ENCODE data around the gene PCDHGB3.
"Not testable (repeated sequence)": the region's sequence is repeated elsewhere in the genome, so short reads cannot be mapped to it uniquely, and the experiment has no call there.

The PCDHGB3 gene

DNA sequence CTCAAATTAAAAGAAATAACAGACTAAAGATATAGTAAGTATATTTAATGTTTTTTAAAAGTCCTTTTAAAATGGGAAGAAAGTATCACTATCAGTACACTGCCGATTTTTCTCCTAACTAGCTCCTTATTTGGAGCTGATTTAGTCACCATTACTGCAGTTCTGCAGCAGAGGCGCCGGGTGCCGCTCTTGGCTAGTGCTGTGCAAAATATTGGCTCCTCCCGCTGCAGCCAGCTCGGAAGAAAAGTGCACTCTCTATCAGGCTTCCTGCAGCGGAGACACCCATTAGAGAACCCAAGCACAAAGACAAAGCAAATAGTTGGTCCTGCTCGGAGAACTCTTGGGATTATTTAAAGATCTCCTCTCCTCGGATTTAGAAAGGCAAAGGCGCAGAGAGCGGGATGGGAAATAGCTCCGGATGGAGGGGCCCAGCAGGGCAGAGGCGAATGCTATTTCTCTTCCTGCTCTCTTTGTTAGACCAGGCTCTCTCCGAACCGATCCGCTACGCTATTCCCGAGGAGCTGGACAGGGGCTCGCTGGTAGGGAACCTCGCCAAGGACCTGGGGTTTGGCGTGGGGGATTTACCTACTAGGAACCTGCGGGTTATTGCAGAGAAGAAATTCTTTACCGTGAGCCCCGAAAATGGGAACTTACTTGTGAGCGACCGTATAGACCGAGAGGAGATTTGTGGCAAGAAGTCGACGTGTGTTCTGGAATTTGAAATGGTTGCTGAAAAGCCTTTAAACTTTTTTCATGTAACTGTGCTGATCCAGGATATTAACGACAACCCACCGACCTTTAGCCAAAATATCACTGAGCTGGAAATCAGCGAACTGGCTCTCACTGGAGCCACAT is at the start of gene PCDHGB3:
Gene PCDHGB3, plus strand, starts transcription at position 249 of the 855 bp plus-strand sequence. Its CDS starts 153 bp downstream, at position 402.
- no peak for DNase-seq

DNA sequence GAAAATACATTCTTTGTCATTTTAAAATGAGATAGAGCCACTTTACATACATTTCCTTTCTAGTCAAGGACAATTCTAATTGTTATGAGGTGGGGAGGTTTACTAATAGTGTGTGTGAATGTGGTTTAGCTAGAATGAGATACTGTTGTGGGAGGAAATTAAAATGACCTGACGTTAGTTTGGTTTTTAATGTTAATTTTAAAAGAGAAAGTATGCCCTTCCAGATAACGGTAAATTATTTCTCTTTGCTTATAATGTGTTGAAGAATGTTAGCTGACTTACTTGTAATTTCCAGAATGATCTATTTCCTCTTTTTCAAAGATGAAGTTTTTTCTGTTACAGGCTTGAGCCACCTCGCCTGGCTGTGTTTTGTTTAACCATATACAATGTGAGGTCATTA is 47.8 kb upstream of the PCDHGB3 start:
- no peak for DNase-seq

DNA sequence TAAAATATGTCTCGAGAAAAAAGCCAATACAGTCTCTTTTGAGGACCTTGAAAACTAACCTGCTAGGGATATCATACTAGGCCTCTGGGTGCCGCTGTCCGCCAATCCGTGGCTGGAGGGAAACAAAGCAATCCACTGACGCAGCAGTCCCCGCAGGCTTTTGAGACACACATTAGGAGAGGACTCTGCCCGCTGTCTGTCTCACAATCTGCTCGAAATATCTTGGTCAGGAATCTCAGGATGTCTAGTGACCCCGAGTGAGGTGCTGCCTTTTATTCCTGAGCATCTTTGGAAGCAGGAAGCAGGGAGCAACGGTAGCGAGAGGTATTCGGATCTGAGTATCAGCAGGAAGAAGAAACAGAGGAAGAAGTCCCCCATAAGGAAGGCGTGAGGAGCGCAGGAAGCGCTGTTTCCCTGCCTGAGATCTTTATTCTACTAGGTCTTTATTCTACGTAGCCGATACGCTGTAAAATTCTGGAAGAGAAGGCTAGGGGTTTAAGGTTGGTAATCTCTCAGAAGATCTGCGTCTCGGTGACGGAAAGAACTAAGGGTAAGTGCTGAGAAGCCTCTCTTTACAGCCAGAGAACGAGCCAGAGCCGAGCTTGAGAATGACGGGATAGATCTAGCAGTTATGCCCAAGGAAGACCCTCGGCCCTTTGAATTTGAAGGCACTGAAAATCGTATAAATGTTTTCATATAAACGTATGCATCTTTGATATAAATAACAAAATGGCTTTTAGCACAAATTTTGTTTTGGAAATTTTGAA is 43.8 kb upstream of the PCDHGB3 start:
- peak; percentile 34 to 52 for DNase-seq

GRCh38 chr5:141328231-141328630 is 41.8 kb upstream of the PCDHGB3 start:
- DNase-seq = no peak

DNA sequence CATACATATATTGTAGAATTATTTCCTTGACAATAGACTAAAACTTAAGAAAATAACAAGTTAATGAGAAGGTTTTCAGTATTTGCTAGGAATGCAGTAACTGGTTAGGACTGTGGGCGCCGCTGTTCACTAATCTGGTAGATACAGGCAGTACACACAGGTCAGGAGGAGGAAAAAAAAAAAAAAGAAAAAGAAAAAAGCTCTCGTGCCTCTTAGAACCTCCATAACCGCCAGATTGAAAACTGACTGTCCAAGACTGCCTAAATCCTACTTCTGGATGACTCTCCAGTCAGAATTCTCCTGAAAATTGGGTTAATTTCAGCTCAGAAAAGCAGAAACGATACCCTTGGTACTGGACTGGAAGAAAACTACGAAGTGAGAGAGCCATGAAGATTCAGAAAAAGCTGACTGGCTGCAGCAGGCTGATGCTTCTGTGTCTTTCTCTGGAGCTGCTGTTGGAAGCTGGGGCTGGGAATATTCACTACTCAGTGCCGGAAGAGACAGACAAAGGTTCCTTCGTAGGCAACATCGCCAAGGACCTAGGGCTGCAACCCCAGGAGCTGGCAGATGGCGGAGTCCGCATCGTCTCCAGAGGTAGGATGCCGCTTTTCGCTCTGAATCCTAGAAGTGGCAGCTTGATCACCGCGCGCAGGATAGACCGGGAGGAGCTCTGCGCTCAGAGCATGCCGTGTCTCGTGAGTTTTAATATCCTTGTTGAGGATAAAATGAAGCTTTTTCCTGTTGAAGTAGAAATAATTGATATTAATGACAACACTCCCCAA is 39.6 kb upstream of the PCDHGB3 start, which contains the start of gene PCDHGA1:
Gene PCDHGA1, plus strand, starts transcription at position 216 of the 782 bp plus-strand sequence.
- DNase-seq = no peak

DNA sequence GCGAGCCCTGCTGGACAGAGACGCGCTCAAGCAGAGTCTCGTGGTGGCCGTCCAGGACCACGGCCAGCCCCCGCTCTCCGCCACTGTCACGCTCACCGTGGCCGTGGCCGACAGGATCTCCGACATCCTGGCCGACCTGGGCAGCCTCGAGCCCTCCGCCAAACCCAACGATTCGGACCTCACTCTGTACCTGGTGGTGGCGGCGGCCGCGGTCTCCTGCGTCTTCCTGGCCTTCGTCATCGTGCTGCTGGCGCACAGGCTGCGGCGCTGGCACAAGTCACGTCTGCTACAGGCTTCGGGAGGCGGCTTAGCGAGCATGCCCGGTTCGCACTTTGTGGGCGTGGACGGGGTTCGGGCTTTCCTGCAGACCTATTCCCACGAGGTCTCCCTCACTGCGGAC is 37.5 kb upstream of the PCDHGB3 start:
- not testable (repeated sequence) for DNase-seq

DNA sequence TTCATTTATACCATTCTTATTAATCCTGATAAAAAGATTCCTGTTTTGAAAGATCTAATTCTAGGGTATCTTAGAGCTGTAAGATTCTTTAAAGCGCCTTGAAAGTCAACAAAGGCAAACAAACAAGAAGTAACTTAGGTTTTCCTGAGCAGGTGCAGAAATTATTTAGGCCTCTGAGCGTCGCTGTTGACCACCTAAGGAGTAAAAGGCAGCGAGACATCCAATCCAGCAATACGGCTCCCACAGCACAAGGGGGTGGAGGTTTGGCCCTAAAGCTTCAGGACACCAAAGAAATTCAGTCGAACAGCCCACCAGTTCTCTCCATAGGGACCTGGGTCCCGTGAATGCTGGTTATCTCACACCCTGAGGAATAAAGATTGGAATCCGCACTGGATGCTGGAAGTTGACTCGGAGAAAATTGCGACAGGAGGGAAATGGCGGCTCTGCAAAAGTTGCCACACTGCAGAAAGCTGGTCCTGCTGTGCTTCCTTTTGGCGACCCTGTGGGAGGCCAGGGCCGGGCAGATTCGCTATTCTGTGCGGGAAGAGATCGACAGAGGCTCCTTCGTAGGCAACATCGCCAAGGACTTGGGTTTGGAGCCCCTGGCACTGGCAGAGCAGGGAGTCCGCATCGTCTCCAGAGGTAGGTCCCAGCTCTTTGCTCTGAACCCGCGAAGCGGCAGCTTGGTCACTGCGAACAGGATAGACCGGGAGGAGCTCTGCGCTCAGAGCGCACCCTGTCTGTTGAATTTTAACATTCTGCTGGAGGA is 31.3 kb upstream of the PCDHGB3 start, which contains the start of gene PCDHGA2:
Gene PCDHGA2, plus strand, starts transcription at position 223 of the 769 bp plus-strand sequence.
- DNase-seq = no peak

- DNase-seq = not testable (repeated sequence)
Measured at GRCh38 chr5:141340781-141341354, 29.2 kb upstream of the PCDHGB3 start.

GRCh38 chr5:141342773-141343172 is 27.3 kb upstream of the PCDHGB3 start:
- no peak for DNase-seq

DNA sequence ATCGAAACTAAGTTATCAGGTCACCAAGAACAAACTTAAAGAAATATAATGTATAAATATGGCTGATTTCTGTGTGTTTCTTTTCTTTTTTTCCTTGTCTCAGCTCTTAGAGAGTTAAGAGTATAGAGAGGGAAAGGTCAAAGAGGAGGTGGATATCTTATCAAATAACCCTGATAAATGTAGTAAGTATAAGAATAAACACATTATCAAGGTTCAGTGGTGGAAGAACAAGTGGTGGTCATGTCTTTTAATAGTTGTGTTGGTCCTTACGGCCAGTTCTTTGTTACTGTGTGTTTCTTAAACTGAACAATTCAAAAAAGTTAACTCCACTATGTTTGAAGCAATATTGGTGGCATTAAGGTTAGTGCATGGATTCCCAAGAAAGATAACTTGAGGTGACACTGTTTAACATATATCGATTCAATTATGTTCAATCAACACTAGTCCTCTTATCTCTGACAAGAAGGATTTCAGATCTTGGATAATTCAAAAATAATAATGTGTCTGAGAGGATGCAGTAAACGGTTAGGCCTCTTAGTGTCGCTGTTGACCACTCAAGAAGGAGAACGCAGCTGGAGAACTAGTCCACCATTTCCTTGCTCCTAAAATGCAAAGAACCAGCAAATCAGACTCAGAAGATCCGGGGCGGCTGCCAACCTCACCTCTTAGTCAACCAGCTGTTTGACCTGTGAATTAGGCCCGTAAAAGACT is 26.6 kb upstream of the PCDHGB3 start, which contains the start of gene PCDHGA3:
Gene PCDHGA3, plus strand, starts transcription at position 588 of the 711 bp plus-strand sequence. CDS start 205 bp downstream, outside the sequence.
- DNase-seq = no peak

- no peak for DNase-seq
Measured at GRCh38 chr5:141343953-141344463, 26.0 kb upstream of the PCDHGB3 start.

- DNase-seq = no peak
Measured at GRCh38 chr5:141345327-141345726, 24.7 kb upstream of the PCDHGB3 start.

- not testable (repeated sequence) for DNase-seq
Measured at GRCh38 chr5:141346017-141346416, 24.0 kb upstream of the PCDHGB3 start.

DNA sequence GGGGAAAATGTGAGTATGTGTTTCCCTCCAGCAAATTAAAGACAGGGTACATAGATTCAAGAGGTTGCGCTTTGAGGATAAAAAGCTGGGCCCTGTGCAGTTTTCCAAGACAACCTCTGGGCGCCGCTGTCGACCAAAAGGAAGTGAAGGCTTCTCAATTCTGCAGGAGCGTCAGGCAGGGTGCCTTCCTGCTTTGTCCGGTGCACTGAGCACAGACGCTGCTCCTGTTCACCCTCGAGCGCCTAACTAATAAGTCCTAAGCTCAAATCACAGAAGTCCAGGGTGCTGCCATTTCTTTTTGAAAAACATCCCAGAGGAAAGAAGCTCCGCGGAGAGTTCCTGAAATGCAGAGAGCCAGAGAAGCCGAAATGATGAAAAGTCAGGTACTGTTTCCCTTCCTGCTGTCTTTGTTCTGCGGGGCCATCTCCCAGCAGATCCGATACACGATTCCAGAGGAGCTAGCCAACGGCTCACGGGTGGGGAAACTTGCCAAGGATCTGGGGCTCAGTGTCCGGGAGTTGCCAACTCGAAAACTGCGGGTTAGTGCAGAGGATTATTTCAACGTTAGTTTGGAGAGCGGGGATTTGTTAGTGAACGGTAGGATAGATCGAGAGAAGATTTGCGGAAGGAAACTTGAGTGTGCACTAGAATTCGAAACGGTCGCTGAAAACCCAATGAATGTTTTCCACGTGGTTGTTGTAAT is 20.0 kb upstream of the PCDHGB3 start, which contains the start of gene PCDHGB1:
Gene PCDHGB1, plus strand, starts transcription at position 183 of the 703 bp plus-strand sequence. Its CDS starts 162 bp downstream, at position 345.
- DNase-seq = no peak

- DNase-seq = no peak
Measured at GRCh38 chr5:141351591-141351990, 18.5 kb upstream of the PCDHGB3 start.

- no peak for DNase-seq
Measured at GRCh38 chr5:141354900-141355469, 15.1 kb upstream of the PCDHGB3 start, which contains the start of gene PCDHGA4. Gene PCDHGA4 (plus strand): TSS chr5:141355021. CDS start chr5:141355108, 87 bp downstream.

- no peak for DNase-seq
Measured at GRCh38 chr5:141355641-141356040, 14.4 kb upstream of the PCDHGB3 start.

GRCh38 chr5:141356133-141356532 is 13.9 kb upstream of the PCDHGB3 start:
- no peak for DNase-seq

DNA sequence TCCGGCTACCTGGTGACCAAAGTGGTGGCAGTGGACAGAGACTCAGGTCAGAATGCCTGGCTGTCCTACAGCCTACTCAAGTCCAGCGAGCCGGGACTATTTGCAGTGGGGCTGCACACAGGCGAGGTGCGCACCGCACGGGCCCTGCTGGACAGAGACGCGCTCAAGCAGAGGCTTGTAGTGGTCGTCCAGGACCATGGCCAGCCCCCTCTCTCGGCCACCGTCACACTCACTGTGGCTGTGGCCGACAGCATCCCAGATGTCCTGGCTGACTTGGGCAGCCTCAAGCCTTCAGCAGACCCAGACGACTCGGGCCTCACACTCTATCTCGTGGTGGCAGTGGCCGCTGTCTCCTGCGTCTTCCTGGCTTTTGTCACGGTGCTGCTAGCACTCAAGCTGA is 13.1 kb upstream of the PCDHGB3 start:
- no peak for DNase-seq

Data from stimulated activated CD4-positive, alpha-beta T cell treated with anti-CD3 and anti-CD28 coated beads, Interleukin-2, amount 100 ng/mL, for 48 hours (primary cell).